ENCODE measurements around the gene WFDC2.

GRCh38 chr20:45436732-45437485, 32.6 kb upstream of the WFDC2 start:
- no peak for TF ChIP-seq EP300 (IDR thresholded peaks at IDR 0.05; ENCODE audit: low read depth)
- peak; percentile 92 to 98 (median 96) for TF ChIP-seq CTCF (IDR thresholded peaks at IDR 0.05)
- peak in 2 of 3 donors; percentile 52 to 65 for TF ChIP-seq POLR2AphosphoS5 (IDR thresholded peaks at IDR 0.05)
- peak; percentile 38 for TF ChIP-seq POLR2A (IDR thresholded peaks at IDR 0.05)

All from transverse colon (tissue), 4 donors.